HepG2 (cell line): Measurements from ENCODE around the gene GCH1. TPM values are rescaled to one million over a fixed set of nuclear protein-coding genes. Genes with fewer than 3 reads are reported as not detected.

ENCODE experiments used
- CBX2 ChIP-seq, 2 experiments: fragments of 200-600 bp in 1 of 2; sonication (generic); formaldehyde crosslinking in 1 of 2; IDR thresholded peaks; 2 replicates each; pipeline versions ENCODE4 v1.7.0 to v1.8.1; 2018 to 2022; ENCODE audit warnings: low read depth in 2 of 2, low read length in 1 of 2, mild to moderate bottlenecking in 1 of 2, missing genetic modification reagents in 1 of 2
- HDAC2 ChIP-seq: sonication (generic); formaldehyde crosslinking; IDR thresholded peaks from 2 replicates; pipeline ENCODE4 v1.4.0; 2020; ENCODE audit warnings: missing genetic modification reagents
- MTA1 ChIP-seq: sonication (generic); formaldehyde crosslinking; IDR thresholded peaks from 2 replicates; pipeline ENCODE4 v1.4.0; 2020; ENCODE audit warnings: missing genetic modification reagents, mild to moderate bottlenecking, borderline replicate concordance
- MTF1 ChIP-seq: sonication (generic); formaldehyde crosslinking; IDR thresholded peaks from 2 replicates; pipeline ENCODE4 v1.5.0; 2020; ENCODE audit warnings: missing genetic modification reagents
- PATZ1 ChIP-seq: sonication (generic); formaldehyde crosslinking; IDR thresholded peaks from 2 replicates; pipeline ENCODE4 v1.4.0; 2020; ENCODE audit warnings: missing genetic modification reagents
- RCOR2 ChIP-seq: IDR thresholded peaks from 2 replicates; pipeline ENCODE4 v1.6.1; 2016; ENCODE audit warnings: missing biosample characterization, missing genetic modification reagents
- REST ChIP-seq, 2 experiments: IDR thresholded peaks; 2 replicates each; pipeline ENCODE4 v1.6.1; 2011 to 2012; ENCODE audit warnings: low read length in 2 of 2, borderline replicate concordance in 1 of 2, low read depth in 1 of 2, mild to moderate bottlenecking in 1 of 2, moderate library complexity in 1 of 2
- USF2 ChIP-seq, 2 experiments: sonication (generic) in 1 of 2; formaldehyde crosslinking in 1 of 2; IDR thresholded peaks; 2 replicates each; pipeline versions ENCODE4 v1.5.1 to v1.6.1; 2011 to 2020; ENCODE audit warnings: borderline replicate concordance in 1 of 2, low read depth in 1 of 2, low read length in 1 of 2, mild to moderate bottlenecking in 1 of 2, missing genetic modification reagents in 1 of 2, moderate library complexity in 1 of 2
- XBP1 ChIP-seq: sonication (generic); formaldehyde crosslinking; IDR thresholded peaks from 2 replicates; pipeline ENCODE4 v1.5.0; 2020; ENCODE audit warnings: missing genetic modification reagents
- ZC3H13 ChIP-seq: sonication (generic); formaldehyde crosslinking; IDR thresholded peaks from 2 replicates; pipeline ENCODE4 v1.8.1; 2023; ENCODE audit warnings: mild to moderate bottlenecking, missing genetic modification reagents, moderate library complexity
- ZEB1 ChIP-seq: IDR thresholded peaks from 2 replicates; pipeline ENCODE4 v1.6.1; 2012; ENCODE audit warnings: mild to moderate bottlenecking, low read depth, inconsistent platforms; ENCODE audit not compliant: insufficient replicate concordance
- ZFP91 ChIP-seq: sonication (generic); formaldehyde crosslinking; IDR thresholded peaks from 2 replicates; pipeline ENCODE4 v1.9.0; 2022; ENCODE audit warnings: missing genetic modification reagents, mild to moderate bottlenecking, borderline replicate concordance
- ZNF234 ChIP-seq: sonication (generic); formaldehyde crosslinking; conservative IDR thresholded peaks from 2 replicates; pipeline ENCODE4 v1.5.1; 2020; ENCODE audit warnings: mild to moderate bottlenecking, missing genetic modification reagents
- ZNF282 ChIP-seq: fragments of 450-650 bp; IDR thresholded peaks from 2 replicates; pipeline ENCODE4 v1.6.1; 2018; ENCODE audit not compliant: partially characterized antibody
- ZNF335 ChIP-seq: sonication (generic); formaldehyde crosslinking; IDR thresholded peaks from 2 replicates; pipeline ENCODE4 v1.4.0; 2020; ENCODE audit warnings: missing genetic modification reagents
- ZNF552 ChIP-seq: sonication (generic); formaldehyde crosslinking; IDR thresholded peaks from 2 replicates; pipeline ENCODE4 v1.9.0; 2022; ENCODE audit warnings: missing genetic modification reagents, mild to moderate bottlenecking, borderline replicate concordance
- ZNF766 ChIP-seq: sonication (generic); formaldehyde crosslinking; IDR thresholded peaks from 2 replicates; pipeline ENCODE4 v1.5.0; 2020; ENCODE audit warnings: missing genetic modification reagents, borderline replicate concordance
- ZZZ3 ChIP-seq: sonication (generic); formaldehyde crosslinking; IDR thresholded peaks from 2 replicates; pipeline ENCODE4 v1.4.0; 2020; ENCODE audit warnings: missing genetic modification reagents, mild to moderate bottlenecking, borderline replicate concordance
- polyA plus RNA-seq, 8 experiments: library from polyadenylated mRNA; depleted of rRNA in 3 of 8; stranded (reverse) in 7 of 8; unstranded in 1 of 8; fragments of >200 nt; fragmentation: Illumina TruSeq in 4 of 8; extraction: Trizol in 4 of 8; gene quantifications; 2 replicates each; pipeline versions ENCODE4 v1.2.1 to v1.2.3, GENCODE V29; 2011 to 2016; ENCODE audit warnings: low read depth in 4 of 8, missing spikeins in 1 of 8, mixed read lengths in 1 of 8; ENCODE audit not compliant: insufficient read depth in 1 of 8
- total RNA-seq, 5 experiments: library from RNA; depleted of rRNA; stranded (reverse); fragments of >200 nt; fragmentation: Illumina TruSeq; extraction: Trizol; gene quantifications; 2 replicates each; pipeline ENCODE4 v1.2.3, GENCODE V29; 2016; ENCODE audit warnings: low read depth in 1 of 5

Gene GCH1
- total and polyA plus RNA-seq, 2 of the 13 experiments (the other 11 are each of a cell fraction or from before 2014, with no cell fraction given), result 15.0 to 25.2 TPM

- no peak for TF ChIP-seq USF2 (IDR thresholded peaks at IDR 0.05; ENCODE audit: low read depth, low read length)
- no peak for TF ChIP-seq USF2 (CRISPR knock-in tag; IDR thresholded peaks at IDR 0.05; ENCODE audit: borderline replicate concordance)
- TF ChIP-seq REST (IDR thresholded peaks at IDR 0.05; ENCODE audit: borderline replicate concordance in 1 of 2, low read depth in 1 of 2, low read length in 2 of 2), result no peak
- TF ChIP-seq MTA1, result peak; percentile 22; the same call in 1 of the 2 replicates
- TF ChIP-seq XBP1 (CRISPR knock-in tag), result no peak
- no peak for TF ChIP-seq ZNF234 (CRISPR knock-in tag)
- TF ChIP-seq ZFP91 (CRISPR knock-in tag), result peak; percentile 51; the same call in 1 of the 2 replicates
- peak; percentile 43 for TF ChIP-seq PATZ1
- no peak for TF ChIP-seq ZZZ3 (CRISPR knock-in tag)
- no peak for TF ChIP-seq ZNF335 (CRISPR knock-in tag)
- no peak for TF ChIP-seq ZEB1
- TF ChIP-seq ZNF766, result no peak
- peak; percentile 44; the same call in 1 of the 2 replicates for TF ChIP-seq HDAC2 (CRISPR knock-in tag)
- TF ChIP-seq RCOR2 (CRISPR knock-in tag), result no peak
- TF ChIP-seq ZC3H13 (CRISPR knock-in tag), result no peak
- no peak for TF ChIP-seq MTF1 (CRISPR knock-in tag)
- no peak for TF ChIP-seq ZNF282
- no peak for TF ChIP-seq CBX2 (IDR thresholded peaks at IDR 0.05; ENCODE audit: low read depth, low read length)
- TF ChIP-seq CBX2 (CRISPR knock-in tag; IDR thresholded peaks at IDR 0.05; ENCODE audit: low read depth), result no peak
- TF ChIP-seq ZNF552, result no peak
Observed at GRCh38 chr14:54902143-54902520, 494 bp downstream of the GCH1 start (continued).
